SK-N-SH (cell line): Measurements from ENCODE around the gene CASP1. TPM values are rescaled to one million over a fixed set of nuclear protein-coding genes. Genes with fewer than 3 reads are reported as not detected.

ENCODE experiments used
- CTCF ChIA-PET: fragments of 300-600, 350-600 bp; formaldehyde crosslinking; extraction: SDS; loops from one replicate; lab custom pipeline; 2021; lab: Yijun Ruan, JAX
- POLR2A ChIA-PET: fragments of 350-600 bp; sonication (Branson Sonifier 250); formaldehyde crosslinking; extraction: SDS; loops from one replicate; lab custom pipeline; 2020; ENCODE audit warnings: antibody characterized with exemption, inconsistent platforms; lab: Yijun Ruan, JAX
- DNase-seq: peaks from one replicate; pipeline ENCODE4 v3.0.0; 2012
- H2AFZ ChIP-seq: fragments of 200-600 bp; sonication (generic); 2 replicates; pipeline ENCODE4 v1.8.1; 2016; ENCODE audit warnings: antibody characterized with exemption, mild to moderate bottlenecking, low read depth
- H3F3A ChIP-seq: fragments of 200-600 bp; sonication (generic); replicated peaks from 2 replicates; pipeline ENCODE3; 2016; ENCODE audit warnings: antibody characterized with exemption, mild to moderate bottlenecking; ENCODE audit not compliant: insufficient read depth
- H3K27ac ChIP-seq, 2 experiments: fragments of 200-500 bp in 1 of 2; fragments of 200-600 bp in 1 of 2; sonication (Bioruptor generic) in 1 of 2; sonication (generic), shearing (Covaris generic) in 1 of 2; 2 replicates each; pipeline versions ENCODE4 v1.5.1 to v1.6.1; 2014 to 2016; ENCODE audit warnings: low read depth in 2 of 2, inconsistent platforms in 1 of 2, low read length in 1 of 2, mild to moderate bottlenecking in 1 of 2, mixed read lengths in 1 of 2
- H3K27me3 ChIP-seq: fragments of 200-600 bp; sonication (generic), shearing (Covaris generic); 2 replicates; pipeline ENCODE4 v1.6.1; 2016; ENCODE audit warnings: mixed run types; ENCODE audit not compliant: insufficient read depth
- H3K36me3 ChIP-seq, 2 experiments: fragments of 200-500 bp in 1 of 2; fragments of 200-600 bp in 1 of 2; sonication (Bioruptor generic) in 1 of 2; sonication (generic) in 1 of 2; replicated peaks in 1 of 2; 2 replicates each; pipeline versions ENCODE3 to v1.5.1; 2014 to 2016; ENCODE audit warnings: low read length in 1 of 2, mild to moderate bottlenecking in 1 of 2; ENCODE audit not compliant: insufficient read depth in 2 of 2, control insufficient read depth in 1 of 2
- H3K4me1 ChIP-seq, 2 experiments: fragments of 200-500 bp in 1 of 2; fragments of 200-600 bp in 1 of 2; sonication (Bioruptor generic) in 1 of 2; sonication (generic), shearing (Covaris generic) in 1 of 2; 2 replicates each; pipeline versions ENCODE4 v1.5.1 to v1.6.1; 2014 to 2016; ENCODE audit warnings: low read depth in 1 of 2, low read length in 1 of 2, mixed run types in 1 of 2; ENCODE audit not compliant: insufficient read depth in 2 of 2, control insufficient read depth in 1 of 2
- H3K4me2 ChIP-seq: fragments of 200-600 bp; sonication (generic), shearing (Covaris generic); 2 replicates; pipeline ENCODE4 v1.6.1; 2017; ENCODE audit warnings: mixed run types
- H3K4me3 ChIP-seq, 2 experiments: fragments of 200-500 bp in 1 of 2; fragments of 200-600 bp in 1 of 2; sonication (Bioruptor generic) in 1 of 2; sonication (generic), shearing (Covaris generic) in 1 of 2; 2 replicates each; pipeline versions ENCODE4 v1.5.1 to v1.8.1; 2014 to 2016; ENCODE audit warnings: low read depth in 2 of 2, inconsistent platforms in 1 of 2, low read length in 1 of 2, mild to moderate bottlenecking in 1 of 2, mixed read lengths in 1 of 2, moderate library complexity in 1 of 2
- H3K79me2 ChIP-seq: fragments of 200-600 bp; sonication (generic); 2 replicates; pipeline ENCODE4 v1.8.1; 2017; ENCODE audit warnings: mild to moderate bottlenecking; ENCODE audit not compliant: insufficient read depth
- H3K9ac ChIP-seq: fragments of 200-600 bp; sonication (generic); 2 replicates; pipeline ENCODE4 v1.6.1; 2017; ENCODE audit warnings: mixed run types
- H3K9me2 ChIP-seq: fragments of 200-600 bp; sonication (generic); 2 replicates; pipeline ENCODE4 v1.6.1; 2017; ENCODE audit warnings: mixed run types
- H3K9me3 ChIP-seq: fragments of 200-600 bp; sonication (generic); 2 replicates; pipeline ENCODE4 v1.6.1; 2017; ENCODE audit warnings: mixed run types, mild to moderate bottlenecking, moderate library complexity
- H4K20me1 ChIP-seq: fragments of 200-600 bp; sonication (generic); 2 replicates; pipeline ENCODE4 v1.6.1; 2017; ENCODE audit warnings: mild to moderate bottlenecking, mixed run types; ENCODE audit not compliant: insufficient read depth
- CHD2 ChIP-seq: fragments of 150-350 bp; IDR thresholded peaks from 2 replicates; pipeline ENCODE4 v1.6.1; 2018; ENCODE audit warnings: low read length; ENCODE audit not compliant: partially characterized antibody
- EP300 ChIP-seq, 2 experiments: IDR thresholded peaks; 2 replicates each; pipeline versions ENCODE4 v1.4.0 to v1.6.1; 2012; ENCODE audit warnings: borderline replicate concordance in 1 of 2, low read depth in 1 of 2, low read length in 1 of 2
- FOSL2 ChIP-seq: IDR thresholded peaks from 2 replicates; pipeline ENCODE4 v1.4.0; 2012; ENCODE audit warnings: low read depth, mild to moderate bottlenecking, moderate library complexity, borderline replicate concordance
- FOXJ3 ChIP-seq: sonication (generic); formaldehyde crosslinking; IDR thresholded peaks from 2 replicates; pipeline ENCODE4 v1.5.1; 2020; ENCODE audit warnings: mild to moderate bottlenecking, missing genetic modification reagents
- FOXM1 ChIP-seq: IDR thresholded peaks from 2 replicates; pipeline ENCODE4 v1.4.0; 2012; ENCODE audit warnings: low read depth, mild to moderate bottlenecking
- GABPA ChIP-seq: IDR thresholded peaks from 2 replicates; pipeline ENCODE4 v1.4.0; 2012; ENCODE audit warnings: low read depth, mild to moderate bottlenecking
- MXI1 ChIP-seq: IDR thresholded peaks from 2 replicates; pipeline ENCODE4 v1.6.1; 2012; ENCODE audit warnings: mild to moderate bottlenecking, low read depth, low read length, improper control_type of control experiment
- NFIC ChIP-seq: IDR thresholded peaks from 2 replicates; pipeline ENCODE4 v1.4.0; 2012; ENCODE audit warnings: borderline replicate concordance
- NRF1 ChIP-seq: IDR thresholded peaks from 2 replicates; pipeline ENCODE4 v1.6.1; 2012; ENCODE audit warnings: low read depth, mild to moderate bottlenecking, low read length
- POLR2AphosphoS5 ChIP-seq: IDR thresholded peaks from 2 replicates; pipeline ENCODE4 v1.6.1; 2012; ENCODE audit warnings: low read depth, low read length
- RCOR1 ChIP-seq: fragments of 150-350 bp; IDR thresholded peaks from 2 replicates; pipeline ENCODE4 v1.6.1; 2017; ENCODE audit warnings: antibody characterized with exemption, low read length
- SIN3A ChIP-seq: IDR thresholded peaks from 2 replicates; pipeline ENCODE4 v1.6.1; 2012; ENCODE audit warnings: low read depth, mild to moderate bottlenecking, low read length, moderate library complexity, borderline replicate concordance
- SMC3 ChIP-seq: IDR thresholded peaks from 2 replicates; pipeline ENCODE4 v1.6.1; 2012; ENCODE audit warnings: low read depth, low read length, improper control_type of control experiment
- TAF1 ChIP-seq: IDR thresholded peaks from 2 replicates; pipeline ENCODE4 v1.6.1; 2012; ENCODE audit warnings: low read depth, mild to moderate bottlenecking, low read length, moderate library complexity, borderline replicate concordance
- TEAD4 ChIP-seq: IDR thresholded peaks from 2 replicates; pipeline ENCODE4 v1.4.0; 2012; ENCODE audit warnings: mild to moderate bottlenecking, borderline replicate concordance; ENCODE audit not compliant: insufficient read depth
- WGBS: methylation state at CpG from one replicate; pipeline ENCODE4 v1.1.6; 2017; ENCODE audit warnings: low lambda C conversion rate; 5-methylcytosine and 5-hydroxymethylcytosine counted together
- polyA plus RNA-seq, 3 experiments: library from polyadenylated mRNA; depleted of rRNA; stranded (reverse); fragments of >200 nt; gene quantifications; 2 replicates each; pipeline ENCODE4 v1.2.3, GENCODE V29; 2012
- TF ChIP-seq, protein P1 (sequence below): IDR thresholded peaks from 2 replicates; pipeline ENCODE4; 2012
- TF ChIP-seq, protein P2 (sequence below): fragments of 150-350 bp; IDR thresholded peaks from 2 replicates; pipeline ENCODE4 v1.6.1; 2017; ENCODE audit warnings: antibody characterized with exemption, low read length, low read depth, borderline replicate concordance
- TF ChIP-seq, protein P3 (sequence below): IDR thresholded peaks from 2 replicates; pipeline ENCODE4 v1.6.1; 2012; ENCODE audit warnings: mild to moderate bottlenecking, low read depth, low read length, moderate library complexity
- TF ChIP-seq, protein P4 (sequence below): IDR thresholded peaks from 2 replicates; pipeline ENCODE4 v1.4.0; 2012; ENCODE audit warnings: low read depth, borderline replicate concordance
- TF ChIP-seq, protein P5 (sequence below): IDR thresholded peaks from 2 replicates; pipeline ENCODE4 v1.4.0; 2012; ENCODE audit warnings: low read depth, borderline replicate concordance

CASP1 gene
- polyA plus RNA-seq, 1 of the 3 experiments (the other 2 are of a cell fraction) = not detected

DNA sequence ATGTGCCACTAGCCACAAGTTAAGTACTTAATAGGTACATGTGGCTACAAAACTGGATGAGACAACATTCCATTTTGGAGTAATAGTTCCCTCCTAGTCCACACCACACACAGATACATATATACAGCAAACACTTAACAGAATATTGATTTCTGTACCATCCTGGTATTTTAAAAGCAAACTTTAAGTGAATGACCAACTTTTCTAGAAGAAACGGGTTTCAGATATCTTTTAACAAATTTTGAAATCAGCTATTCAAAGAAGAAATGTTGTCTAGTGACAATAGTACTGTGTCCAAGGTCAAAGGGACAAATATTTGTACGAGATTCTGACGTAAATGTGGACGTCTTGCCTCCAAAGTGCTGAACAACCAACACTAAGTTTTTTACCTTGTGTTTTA, 22.5 kb upstream of the CASP1 start (continued):
- TF ChIP-seq, protein P1, sequence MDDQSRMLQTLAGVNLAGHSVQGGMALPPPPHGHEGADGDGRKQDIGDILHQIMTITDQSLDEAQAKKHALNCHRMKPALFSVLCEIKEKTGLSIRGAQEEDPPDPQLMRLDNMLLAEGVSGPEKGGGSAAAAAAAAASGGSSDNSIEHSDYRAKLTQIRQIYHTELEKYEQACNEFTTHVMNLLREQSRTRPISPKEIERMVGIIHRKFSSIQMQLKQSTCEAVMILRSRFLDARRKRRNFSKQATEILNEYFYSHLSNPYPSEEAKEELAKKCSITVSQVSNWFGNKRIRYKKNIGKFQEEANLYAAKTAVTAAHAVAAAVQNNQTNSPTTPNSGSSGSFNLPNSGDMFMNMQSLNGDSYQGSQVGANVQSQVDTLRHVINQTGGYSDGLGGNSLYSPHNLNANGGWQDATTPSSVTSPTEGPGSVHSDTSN = no peak
- TF ChIP-seq FOXM1 = no peak
- TF ChIP-seq EP300 (IDR thresholded peaks at IDR 0.05; ENCODE audit: borderline replicate concordance in 1 of 2, low read depth in 1 of 2, low read length in 1 of 2) = no peak

DNA sequence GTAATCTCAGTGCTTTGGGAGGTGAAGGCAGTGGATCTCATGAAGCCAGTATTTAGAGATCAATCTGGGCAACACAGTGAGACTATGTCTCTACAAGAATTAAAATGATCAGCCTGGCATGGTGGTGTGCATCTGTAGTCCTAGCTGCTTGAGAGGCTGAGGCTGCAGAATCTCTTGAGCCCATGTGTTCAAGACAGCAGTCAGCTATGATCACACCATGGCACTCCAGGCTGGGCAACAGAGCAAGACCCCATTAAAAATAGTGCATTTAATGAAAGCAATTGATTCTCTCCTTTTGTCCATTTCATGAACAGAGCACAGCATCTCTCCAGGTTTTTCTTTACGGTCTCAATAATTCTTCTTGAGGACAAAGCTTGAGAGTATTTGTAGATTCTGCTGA, 21.5 kb upstream of the CASP1 start:
- no peaks in the 10 kb centered on the region for H3K36me3 ChIP-seq
- H3F3A ChIP-seq = no peaks in the 10 kb centered on the region
- H3K4me1 ChIP-seq = no peaks in the 10 kb centered on the region
- no peaks in the 10 kb centered on the region for H3K79me2 ChIP-seq
- H3K27ac ChIP-seq = no peak overlapping the region
- WGBS = 75% methylated on average over 1 of the region's 1 CpG
- ChIA-PET POLR2A (no interaction called here), CTCF (no interaction called here)
- H3K4me3 ChIP-seq = no peak overlapping the region
- H3K9me3 ChIP-seq = no peaks in the 10 kb centered on the region
- no peak overlapping the region for H2AFZ ChIP-seq
- H3K4me2 ChIP-seq = no peak overlapping the region
- DNase-seq = no peak
- TF ChIP-seq POLR2AphosphoS5 (no peak), CHD2 (no peak), SMC3 (no peak), MXI1 (no peak), NRF1 (no peak), FOXJ3 (CRISPR knock-in tag) (no peak), NFIC (no peak), SIN3A (no peak), FOSL2 (no peak), GABPA (no peak), FOXM1 (no peak), TAF1 (no peak), RCOR1 (no peak), TEAD4 (no peak)
- TF ChIP-seq, protein P2, sequence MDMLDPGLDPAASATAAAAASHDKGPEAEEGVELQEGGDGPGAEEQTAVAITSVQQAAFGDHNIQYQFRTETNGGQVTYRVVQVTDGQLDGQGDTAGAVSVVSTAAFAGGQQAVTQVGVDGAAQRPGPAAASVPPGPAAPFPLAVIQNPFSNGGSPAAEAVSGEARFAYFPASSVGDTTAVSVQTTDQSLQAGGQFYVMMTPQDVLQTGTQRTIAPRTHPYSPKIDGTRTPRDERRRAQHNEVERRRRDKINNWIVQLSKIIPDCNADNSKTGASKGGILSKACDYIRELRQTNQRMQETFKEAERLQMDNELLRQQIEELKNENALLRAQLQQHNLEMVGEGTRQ = no peak
- TF ChIP-seq, protein P3, sequence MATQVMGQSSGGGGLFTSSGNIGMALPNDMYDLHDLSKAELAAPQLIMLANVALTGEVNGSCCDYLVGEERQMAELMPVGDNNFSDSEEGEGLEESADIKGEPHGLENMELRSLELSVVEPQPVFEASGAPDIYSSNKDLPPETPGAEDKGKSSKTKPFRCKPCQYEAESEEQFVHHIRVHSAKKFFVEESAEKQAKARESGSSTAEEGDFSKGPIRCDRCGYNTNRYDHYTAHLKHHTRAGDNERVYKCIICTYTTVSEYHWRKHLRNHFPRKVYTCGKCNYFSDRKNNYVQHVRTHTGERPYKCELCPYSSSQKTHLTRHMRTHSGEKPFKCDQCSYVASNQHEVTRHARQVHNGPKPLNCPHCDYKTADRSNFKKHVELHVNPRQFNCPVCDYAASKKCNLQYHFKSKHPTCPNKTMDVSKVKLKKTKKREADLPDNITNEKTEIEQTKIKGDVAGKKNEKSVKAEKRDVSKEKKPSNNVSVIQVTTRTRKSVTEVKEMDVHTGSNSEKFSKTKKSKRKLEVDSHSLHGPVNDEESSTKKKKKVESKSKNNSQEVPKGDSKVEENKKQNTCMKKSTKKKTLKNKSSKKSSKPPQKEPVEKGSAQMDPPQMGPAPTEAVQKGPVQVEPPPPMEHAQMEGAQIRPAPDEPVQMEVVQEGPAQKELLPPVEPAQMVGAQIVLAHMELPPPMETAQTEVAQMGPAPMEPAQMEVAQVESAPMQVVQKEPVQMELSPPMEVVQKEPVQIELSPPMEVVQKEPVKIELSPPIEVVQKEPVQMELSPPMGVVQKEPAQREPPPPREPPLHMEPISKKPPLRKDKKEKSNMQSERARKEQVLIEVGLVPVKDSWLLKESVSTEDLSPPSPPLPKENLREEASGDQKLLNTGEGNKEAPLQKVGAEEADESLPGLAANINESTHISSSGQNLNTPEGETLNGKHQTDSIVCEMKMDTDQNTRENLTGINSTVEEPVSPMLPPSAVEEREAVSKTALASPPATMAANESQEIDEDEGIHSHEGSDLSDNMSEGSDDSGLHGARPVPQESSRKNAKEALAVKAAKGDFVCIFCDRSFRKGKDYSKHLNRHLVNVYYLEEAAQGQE = no peak
- TF ChIP-seq, protein P4, sequence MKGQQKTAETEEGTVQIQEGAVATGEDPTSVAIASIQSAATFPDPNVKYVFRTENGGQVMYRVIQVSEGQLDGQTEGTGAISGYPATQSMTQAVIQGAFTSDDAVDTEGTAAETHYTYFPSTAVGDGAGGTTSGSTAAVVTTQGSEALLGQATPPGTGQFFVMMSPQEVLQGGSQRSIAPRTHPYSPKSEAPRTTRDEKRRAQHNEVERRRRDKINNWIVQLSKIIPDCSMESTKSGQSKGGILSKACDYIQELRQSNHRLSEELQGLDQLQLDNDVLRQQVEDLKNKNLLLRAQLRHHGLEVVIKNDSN = no peak
- TF ChIP-seq, protein P5, sequence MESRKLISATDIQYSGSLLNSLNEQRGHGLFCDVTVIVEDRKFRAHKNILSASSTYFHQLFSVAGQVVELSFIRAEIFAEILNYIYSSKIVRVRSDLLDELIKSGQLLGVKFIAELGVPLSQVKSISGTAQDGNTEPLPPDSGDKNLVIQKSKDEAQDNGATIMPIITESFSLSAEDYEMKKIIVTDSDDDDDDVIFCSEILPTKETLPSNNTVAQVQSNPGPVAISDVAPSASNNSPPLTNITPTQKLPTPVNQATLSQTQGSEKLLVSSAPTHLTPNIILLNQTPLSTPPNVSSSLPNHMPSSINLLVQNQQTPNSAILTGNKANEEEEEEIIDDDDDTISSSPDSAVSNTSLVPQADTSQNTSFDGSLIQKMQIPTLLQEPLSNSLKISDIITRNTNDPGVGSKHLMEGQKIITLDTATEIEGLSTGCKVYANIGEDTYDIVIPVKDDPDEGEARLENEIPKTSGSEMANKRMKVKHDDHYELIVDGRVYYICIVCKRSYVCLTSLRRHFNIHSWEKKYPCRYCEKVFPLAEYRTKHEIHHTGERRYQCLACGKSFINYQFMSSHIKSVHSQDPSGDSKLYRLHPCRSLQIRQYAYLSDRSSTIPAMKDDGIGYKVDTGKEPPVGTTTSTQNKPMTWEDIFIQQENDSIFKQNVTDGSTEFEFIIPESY = no peak
- H4K20me1 ChIP-seq = no peaks in the 10 kb centered on the region
- H3K27me3 ChIP-seq = no peaks in the 10 kb centered on the region
- H3K9me2 ChIP-seq = no peaks in the 10 kb centered on the region
- no peak overlapping the region for H3K9ac ChIP-seq
